Endodermal cell (in vitro differentiated cells): Measurements from ENCODE around the gene SBF2. TPM values are rescaled to one million over a fixed set of nuclear protein-coding genes. Genes with fewer than 3 reads are reported as not detected.
"Not testable (repeated sequence)": the region's sequence is repeated elsewhere in the genome, so short reads cannot be mapped to it uniquely, and the experiment has no call there.

Experiments used
- DNase-seq: peaks from one replicate; pipeline ENCODE4 v3.0.0-alpha.2; 2017
- H3K27ac ChIP-seq: 2 replicates; pipeline ENCODE4 v1.5.1; 2013; ENCODE audit warnings: mild to moderate bottlenecking, low read depth, low read length, moderate library complexity
- H3K27me3 ChIP-seq: 2 replicates; pipeline ENCODE4 v1.6.1; 2013; ENCODE audit warnings: mild to moderate bottlenecking, low read length, moderate library complexity; ENCODE audit not compliant: insufficient read depth, control insufficient read depth, poor library complexity, severe bottlenecking
- H3K36me3 ChIP-seq: 2 replicates; pipeline ENCODE4 v1.7.0; 2013; ENCODE audit warnings: mild to moderate bottlenecking, low read length, moderate library complexity; ENCODE audit not compliant: control insufficient read depth, insufficient read depth
- H3K4me1 ChIP-seq: one replicate; pipeline ENCODE4 v1.7.0; 2013; ENCODE audit warnings: low read length; ENCODE audit not compliant: control insufficient read depth, insufficient read depth
- H3K4me3 ChIP-seq: 2 replicates; pipeline ENCODE4 v1.5.1; 2013; ENCODE audit warnings: mild to moderate bottlenecking, low read length, moderate library complexity
- H3K9ac ChIP-seq: 2 replicates; pipeline ENCODE4 v1.6.1; 2013; ENCODE audit warnings: mild to moderate bottlenecking, low read length, moderate library complexity; ENCODE audit not compliant: poor library complexity, severe bottlenecking; ENCODE audit errors: extremely low read depth
- H3K9me3 ChIP-seq: 2 replicates; pipeline ENCODE4 v1.6.1; 2013; ENCODE audit warnings: mild to moderate bottlenecking, low read length, moderate library complexity; ENCODE audit not compliant: control insufficient read depth
- H3K27ac Mint-ChIP-seq: 2 replicates; pipeline ENCODE4 v1.8.0; 2020; ENCODE audit warnings: mixed read lengths
- H3K27me3 Mint-ChIP-seq: 2 replicates; pipeline ENCODE4 v1.8.0; 2021; ENCODE audit warnings: mild to moderate bottlenecking, mixed read lengths; ENCODE audit not compliant: insufficient read depth
- H3K36me3 Mint-ChIP-seq: 2 replicates; pipeline ENCODE4 v1.8.0; 2020; ENCODE audit warnings: low read depth, mixed read lengths
- H3K4me1 Mint-ChIP-seq: 2 replicates; pipeline ENCODE4 v1.8.0; 2020; ENCODE audit warnings: mixed read lengths
- H3K4me3 Mint-ChIP-seq: 2 replicates; pipeline ENCODE4 v1.8.0; 2020; ENCODE audit warnings: mild to moderate bottlenecking, moderate library complexity, mixed read lengths
- H3K9me3 Mint-ChIP-seq: 2 replicates; pipeline ENCODE4 v1.8.0; 2020; ENCODE audit warnings: mild to moderate bottlenecking, mixed read lengths
- CTCF ChIP-seq: fragments of 200-600 bp; sonication (generic); conservative IDR thresholded peaks from 2 replicates; pipeline ENCODE4 v1.5.0; 2021; ENCODE audit warnings: antibody characterized with exemption, mild to moderate bottlenecking
- WGBS, 2 experiments: methylation state at CpG; one replicate each; pipeline versions ENCODE4 v1.1.5 to v1.1.7; 2013; ENCODE audit warnings: missing lambda C conversion rate in 2 of 2, mixed read lengths in 1 of 2; ENCODE audit not compliant: insufficient coverage in 1 of 2, insufficient read length in 1 of 2; 5-methylcytosine and 5-hydroxymethylcytosine counted together
- total RNA-seq, 2 donors: library from RNA; stranded (reverse); fragmentation: NEBNext Ultra II Directional in 1 of 2; extraction: Animal tissue kit (Norgen Biotek cat#: 25700) in 1 of 2; gene quantifications; 2 replicates in 1 of 2; 3 replicates in 1 of 2; pipeline ENCODE4 v1.2.1, GENCODE V29; 2021

Gene SBF2
- total RNA-seq, 2 donors from 2014 or later: 27.1 to 32.5 TPM

DNA sequence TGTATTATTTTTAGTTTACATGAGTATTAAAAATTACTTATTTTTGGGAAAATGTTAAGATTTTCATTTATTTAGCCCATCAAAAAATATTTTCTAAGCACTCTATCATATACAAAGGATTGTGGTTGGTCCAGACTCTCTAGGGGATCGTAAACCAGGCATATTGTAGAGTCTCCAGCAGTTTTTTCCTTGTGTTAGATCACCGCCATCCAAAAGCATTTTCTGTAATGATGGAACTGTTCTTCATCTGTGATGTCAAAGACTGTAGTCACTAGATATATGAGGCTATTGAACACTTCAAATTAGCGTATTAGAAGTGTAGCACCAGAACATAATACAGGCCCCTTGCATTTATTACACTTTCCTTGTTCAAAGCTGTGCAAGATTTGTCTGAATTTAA, 154.9 kb downstream of the SBF2 start:
- 93 to 100% methylated on average over 3 of the region's 3 CpGs for WGBS, 2 experiments
- no peak overlapping the region for H3K27ac ChIP-seq

DNA sequence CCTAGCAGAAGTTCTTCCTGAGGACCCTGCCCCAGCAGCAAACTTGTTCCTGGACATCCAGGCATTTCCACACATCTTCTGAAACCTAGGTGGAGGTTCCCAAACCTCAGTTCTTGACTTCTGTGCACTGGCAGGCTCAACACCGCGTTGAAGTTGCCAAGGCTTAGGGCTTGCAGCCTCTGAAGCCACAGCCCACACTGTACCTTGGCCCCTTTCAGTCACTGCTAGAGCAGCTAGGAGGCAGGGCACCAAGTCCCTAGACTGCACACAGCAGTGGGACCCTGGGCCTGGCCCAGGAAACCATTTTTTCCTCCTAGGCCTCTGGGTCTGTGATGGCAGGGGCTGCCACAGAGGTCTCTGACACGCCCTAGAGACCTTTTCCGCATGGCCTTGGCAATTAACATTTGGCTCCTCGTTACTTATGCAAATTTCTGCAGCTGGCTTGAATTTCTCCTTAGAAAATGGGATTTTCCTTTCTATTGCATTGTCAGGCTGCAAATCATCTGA, 159.0 kb downstream of the SBF2 start:
- Histone ChIP-seq H3K9me3 (peaks cover 43% of the 10 kb centered on the region), H3K9ac (no peak overlapping the region), H3K4me3 (no peak overlapping the region), H3K36me3 (no peaks in the 10 kb centered on the region), H3K4me1 (no peaks in the 10 kb centered on the region), H3K27me3 (no peaks in the 10 kb centered on the region), H3K27ac (no peak overlapping the region)
- no peak for TF ChIP-seq CTCF
- DNase-seq: no peak
- Mint-ChIP-seq H3K27me3 (no peaks in the 10 kb centered on the region), H3K27ac (no peak overlapping the region), H3K36me3 (peaks cover 42% of the 10 kb centered on the region), H3K4me3 (no peak overlapping the region), H3K9me3 (peaks cover 50% of the 10 kb centered on the region), H3K4me1 (no peaks in the 10 kb centered on the region)
- 89 to 94% methylated on average over 3 to 5 of the region's 5 CpGs for WGBS, 2 experiments

More for the DNA sequence above, 154.9 kb downstream of the SBF2 start:
- H3K27ac Mint-ChIP-seq: no peak overlapping the region
- Histone ChIP-seq H3K9ac (no peak overlapping the region), H3K4me3 (no peak overlapping the region), H3K4me1 (no peaks in the 10 kb centered on the region), H3K27me3 (no peaks in the 10 kb centered on the region), H3K9me3 (peaks cover 38% of the 10 kb centered on the region), H3K36me3 (no peaks in the 10 kb centered on the region)
- H3K9me3 Mint-ChIP-seq: peaks cover 36% of the 10 kb centered on the region
- H3K4me3 Mint-ChIP-seq: no peak overlapping the region
- H3K27me3 Mint-ChIP-seq: no peaks in the 10 kb centered on the region
- H3K36me3 Mint-ChIP-seq: peaks cover 21% of the 10 kb centered on the region
- DNase-seq: no peak
- H3K4me1 Mint-ChIP-seq: no peaks in the 10 kb centered on the region
- no peak for TF ChIP-seq CTCF

DNA sequence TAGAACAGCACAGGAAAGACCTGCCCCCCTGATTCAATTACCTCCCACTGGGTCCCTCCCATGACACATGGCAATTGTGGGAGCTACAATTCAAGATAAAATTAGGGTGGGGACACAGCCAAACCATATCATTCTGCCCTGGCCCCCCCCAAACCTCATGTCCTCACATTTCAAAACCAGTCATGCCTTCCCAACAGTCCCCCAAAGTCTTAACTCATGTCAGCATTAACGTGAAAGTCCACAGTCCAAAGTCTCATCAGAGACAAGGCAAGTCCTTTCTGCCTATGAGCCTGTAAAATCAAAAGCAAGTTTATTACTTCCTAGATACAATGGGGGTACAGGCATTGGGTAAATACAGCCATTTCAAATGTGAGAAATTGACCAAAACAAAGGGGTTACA, 159.8 kb downstream of the SBF2 start:
- not testable (repeated sequence) for H3K27ac Mint-ChIP-seq, H3K9ac ChIP-seq, H3K4me3 Mint-ChIP-seq, H3K27me3 Mint-ChIP-seq, H3K36me3 ChIP-seq, H3K4me1 Mint-ChIP-seq, H3K27ac ChIP-seq, H3K4me3 ChIP-seq, H3K4me1 ChIP-seq, H3K27me3 ChIP-seq, DNase-seq
- Mint-ChIP-seq H3K36me3 (peaks cover 42% of the 10 kb centered on the region), H3K9me3 (peaks cover 50% of the 10 kb centered on the region)
- 88 to 100% methylated on average over 1 of the region's 1 CpG for WGBS, 2 experiments
- H3K9me3 ChIP-seq: peaks cover 43% of the 10 kb centered on the region

GRCh38 chr11:10133251-10133650, 160.8 kb downstream of the SBF2 start:
- H3K27me3 ChIP-seq, H3K27ac Mint-ChIP-seq, DNase-seq, H3K9ac ChIP-seq, H3K36me3 ChIP-seq, H3K4me1 Mint-ChIP-seq, H3K4me1 ChIP-seq, H3K27ac ChIP-seq, H3K27me3 Mint-ChIP-seq, H3K4me3 ChIP-seq, H3K4me3 Mint-ChIP-seq: not testable (repeated sequence)
- Mint-ChIP-seq H3K36me3 (peaks cover 39% of the 10 kb centered on the region), H3K9me3 (peaks cover 47% of the 10 kb centered on the region)
- H3K9me3 ChIP-seq: peaks cover 38% of the 10 kb centered on the region
- 83 to 92% methylated on average over 4 to 16 of the region's 23 CpGs for WGBS, 2 experiments
